H1 (cell line): ENCODE data around the gene HDAC7. TPM values are rescaled to one million over a fixed set of nuclear protein-coding genes. Genes with fewer than 3 reads are reported as not detected.
A peak's percentile ranks its signal among the peaks of the same experiment; 100 is the strongest.

Experiments used
- CTCF ChIA-PET: fragments of 300-600 bp; sonication (Branson Sonifier 250); formaldehyde crosslinking; loops from one replicate; lab custom pipeline; 2021; ENCODE audit not compliant: partially characterized antibody; lab: Charles Lee
- POLR2A ChIA-PET: fragments of 300-600 bp; sonication (Branson Sonifier 250); formaldehyde crosslinking; loops from one replicate; lab custom pipeline; 2021; ENCODE audit warnings: inconsistent platforms; ENCODE audit not compliant: partially characterized antibody; lab: Charles Lee
- DNase-seq, 2 experiments: peaks; one replicate each; pipeline versions ENCODE4 v3.0.0 to v3.0.0-alpha.2; 2010 to 2022; ENCODE audit warnings: low spot score in 2 of 2, low read depth in 1 of 2, mixed read lengths in 1 of 2
- FAIRE-seq: peaks from 2 replicates; lab custom pipeline; 2011; peaks lifted over from hg19 to GRCh38; lab: Jason Lieb, UNC
- H2AFZ ChIP-seq: 2 replicates; pipeline ENCODE4 v1.8.1; 2012; ENCODE audit warnings: low read length, inconsistent platforms
- H2AK5ac ChIP-seq: 2 replicates; pipeline ENCODE4 v1.6.1; 2013; ENCODE audit warnings: low read depth, low read length
- H2BK120ac ChIP-seq: replicated peaks from 2 replicates; pipeline ENCODE3; 2013; ENCODE audit warnings: low read depth, low read length, inconsistent platforms
- H2BK12ac ChIP-seq: 2 replicates; pipeline ENCODE4 v1.6.1; 2013; ENCODE audit warnings: low read depth, low read length
- H2BK15ac ChIP-seq: 2 replicates; pipeline ENCODE4 v1.6.1; 2013; ENCODE audit warnings: low read length
- H2BK20ac ChIP-seq: 2 replicates; pipeline ENCODE4 v1.6.1; 2013; ENCODE audit warnings: low read length
- H2BK5ac ChIP-seq: 2 replicates; pipeline ENCODE4 v1.6.1; 2013; ENCODE audit warnings: low read depth, low read length
- H3K14ac ChIP-seq: 2 replicates; pipeline ENCODE4 v1.6.1; 2013; ENCODE audit warnings: inconsistent platforms; ENCODE audit not compliant: insufficient read length
- H3K18ac ChIP-seq: 2 replicates; pipeline ENCODE4 v1.6.1; 2013; ENCODE audit warnings: low read length; ENCODE audit errors: extremely low read depth
- H3K23ac ChIP-seq: 2 replicates; pipeline ENCODE4 v1.6.1; 2013; ENCODE audit warnings: inconsistent platforms; ENCODE audit not compliant: insufficient read length
- H3K23me2 ChIP-seq: 2 replicates; pipeline ENCODE4 v1.6.1; 2013; ENCODE audit warnings: low read depth, low read length
- H3K27ac ChIP-seq: 2 replicates; pipeline ENCODE4 v1.6.1; 2011; ENCODE audit warnings: low read depth, low read length, inconsistent platforms
- H3K27me3 ChIP-seq, 4 experiments: replicated peaks in 1 of 4; 1 replicate in 1 of 4; 2 replicates in 3 of 4; pipeline versions ENCODE4 v1.6.1 to v1.8.1; 2011 to 2013; ENCODE audit warnings: low read length in 3 of 4, mild to moderate bottlenecking in 3 of 4, inconsistent platforms in 2 of 4, mixed read lengths in 2 of 4, moderate library complexity in 1 of 4; ENCODE audit not compliant: control insufficient read depth in 3 of 4, insufficient read depth in 3 of 4; ENCODE audit errors: extremely low read depth in 1 of 4
- H3K36me3 ChIP-seq, 4 experiments: 2 replicates each; pipeline versions ENCODE4 v1.6.1 to v1.8.1; 2011 to 2013; ENCODE audit warnings: mild to moderate bottlenecking in 4 of 4, low read length in 3 of 4, moderate library complexity in 2 of 4, control low read depth in 1 of 4, inconsistent platforms in 1 of 4; ENCODE audit not compliant: insufficient read depth in 4 of 4, control insufficient read depth in 2 of 4
- H3K4ac ChIP-seq: replicated peaks from 2 replicates; pipeline ENCODE3; 2013; ENCODE audit warnings: low read length, low read depth, mixed read lengths, inconsistent platforms; ENCODE audit not compliant: insufficient read length
- H3K4me1 ChIP-seq, 4 experiments: replicated peaks in 1 of 4; 1 replicate in 1 of 4; 2 replicates in 3 of 4; pipeline versions ENCODE4 v1.6.1 to v1.8.1; 2011 to 2013; ENCODE audit warnings: low read length in 3 of 4, inconsistent platforms in 2 of 4, mixed read lengths in 1 of 4; ENCODE audit not compliant: insufficient read depth in 4 of 4, control insufficient read depth in 3 of 4
- H3K4me2 ChIP-seq, 2 experiments: 2 replicates each; pipeline versions ENCODE4 v1.6.1 to v1.8.1; 2011 to 2013; ENCODE audit warnings: low read depth in 2 of 2, low read length in 2 of 2, control low read depth in 1 of 2, inconsistent platforms in 1 of 2, mild to moderate bottlenecking in 1 of 2; ENCODE audit not compliant: insufficient read depth in 1 of 2
- H3K4me3 ChIP-seq, 4 experiments: fragments of 200-600, 300-600 bp in 1 of 4; sonication (generic), shearing (Covaris generic), sonication (Bioruptor Twin) in 1 of 4; 2 replicates each; pipeline versions ENCODE4 v1.5.1 to v1.8.1; 2011 to 2016; ENCODE audit warnings: low read length in 4 of 4, low read depth in 3 of 4, control low read depth in 2 of 4, inconsistent platforms in 2 of 4, mild to moderate bottlenecking in 2 of 4, mixed read lengths in 1 of 4, moderate library complexity in 1 of 4; ENCODE audit not compliant: insufficient read depth in 2 of 4; ENCODE audit errors: extremely low read depth in 1 of 4
- H3K56ac ChIP-seq: replicated peaks from 2 replicates; pipeline ENCODE3; 2013; ENCODE audit warnings: low read depth, mild to moderate bottlenecking, mixed read lengths, low read length, inconsistent platforms; ENCODE audit not compliant: insufficient read length
- H3K79me1 ChIP-seq: 2 replicates; pipeline ENCODE4 v1.6.1; 2013; ENCODE audit warnings: low read depth, low read length, control low read depth
- H3K79me2 ChIP-seq, 2 experiments: 2 replicates each; pipeline versions ENCODE4 v1.6.1 to v1.8.1; 2012 to 2013; ENCODE audit warnings: low read length in 2 of 2, mild to moderate bottlenecking in 2 of 2, inconsistent platforms in 1 of 2; ENCODE audit not compliant: insufficient read depth in 2 of 2, control insufficient read depth in 1 of 2
- H3K9ac ChIP-seq, 4 experiments: replicated peaks in 1 of 4; 1 replicate in 1 of 4; 2 replicates in 3 of 4; pipeline versions ENCODE4 v1.6.1 to v1.8.1; 2011 to 2013; ENCODE audit warnings: low read depth in 3 of 4, low read length in 3 of 4, control low read depth in 2 of 4, mild to moderate bottlenecking in 2 of 4, moderate library complexity in 2 of 4, inconsistent platforms in 1 of 4; ENCODE audit errors: extremely low read depth in 1 of 4
- H3K9me3 ChIP-seq, 2 experiments: 2 replicates each; pipeline versions ENCODE4 v1.6.1 to v1.8.1; 2012 to 2013; ENCODE audit warnings: mild to moderate bottlenecking in 2 of 2, moderate library complexity in 2 of 2, control low read depth in 1 of 2, inconsistent platforms in 1 of 2, low read depth in 1 of 2, low read length in 1 of 2, mixed read lengths in 1 of 2; ENCODE audit not compliant: insufficient read depth in 2 of 2
- H4K20me1 ChIP-seq, 2 experiments: replicated peaks in 1 of 2; 2 replicates each; pipeline versions ENCODE3 to v1.8.1; 2011 to 2013; ENCODE audit warnings: inconsistent platforms in 2 of 2, low read length in 2 of 2, mild to moderate bottlenecking in 1 of 2; ENCODE audit not compliant: insufficient read depth in 2 of 2, control insufficient read depth in 1 of 2
- H4K5ac ChIP-seq: 2 replicates; pipeline ENCODE4 v1.6.1; 2013; ENCODE audit warnings: low read length, low read depth, mixed read lengths, inconsistent platforms; ENCODE audit not compliant: insufficient read length
- H4K8ac ChIP-seq: 2 replicates; pipeline ENCODE4 v1.8.0; 2013; ENCODE audit warnings: mild to moderate bottlenecking, moderate library complexity, low read length, inconsistent platforms; ENCODE audit not compliant: insufficient read depth; ENCODE audit errors: extremely low read depth
- H4K91ac ChIP-seq: replicated peaks from 2 replicates; pipeline ENCODE3; 2013; ENCODE audit warnings: low read length, mixed read lengths, inconsistent platforms; ENCODE audit not compliant: insufficient read length
- BRCA1 ChIP-seq: IDR thresholded peaks from 2 replicates; pipeline ENCODE4 v1.6.1; 2012; ENCODE audit warnings: low read depth, low read length, improper control_type of control experiment
- RBBP5 ChIP-seq: IDR thresholded peaks from 2 replicates; pipeline ENCODE4 v1.7.1; 2012; ENCODE audit warnings: low read depth, mild to moderate bottlenecking, inconsistent platforms, low read length, moderate library complexity, borderline replicate concordance
- WGBS, 2 experiments: shearing (Covaris generic) in 1 of 2; methylation state at CpG; one replicate each; pipeline versions ENCODE4 v1.1.6 to v1.1.7; 2013 to 2015; ENCODE audit warnings: low lambda C conversion rate in 2 of 2, mixed read lengths in 2 of 2, inconsistent platforms in 1 of 2, low coverage in 1 of 2, missing lambda C conversion rate in 1 of 2; ENCODE audit not compliant: insufficient replicate concordance in 2 of 2, insufficient coverage in 1 of 2, insufficient read length in 1 of 2; ENCODE audit errors: extremely low coverage in 1 of 2, missing lambda C conversion rate in 1 of 2; 5-methylcytosine and 5-hydroxymethylcytosine counted together
- polyA plus RNA-seq, 7 experiments: library from polyadenylated mRNA; depleted of rRNA in 3 of 7; stranded (reverse) in 5 of 7; unstranded in 2 of 7; fragments of >200 nt in 5 of 7; fragments of 200-250 nt in 2 of 7; gene quantifications; 1 replicate in 5 of 7; 2 replicates in 1 of 7; 4 replicates in 1 of 7; pipeline versions ENCODE4 v1.2.1 to v1.2.3, GENCODE V29; 2011 to 2013; ENCODE audit warnings: missing spikeins in 2 of 7, mixed read lengths in 2 of 7
- total RNA-seq: library from RNA; stranded (reverse); fragmentation: NEBNext Ultra II Directional; extraction: Animal tissue kit (Norgen Biotek cat#: 25700); gene quantifications from 2 replicates; pipeline ENCODE4 v1.2.1, GENCODE V29; 2021

The HDAC7 gene
- total and polyA plus RNA-seq, 2 of the 8 experiments (the other 6 are each of a cell fraction or from before 2014, with no cell fraction given): 25.5 to 84.9 TPM

- Histone ChIP-seq H2BK5ac (peak overlapping the region; percentile 90), H4K8ac (peak overlapping the region; percentile 72), H3K36me3 (no peaks in the 10 kb centered on the region), H3K14ac (no peak overlapping the region), H3K79me2 (peaks cover 4 to 84% of the 10 kb centered on the region in 2 experiments; a peak in 3 of 4 replicates), H2BK15ac (peak overlapping the region; percentile 62; the same call in 1 of the 2 replicates), H4K5ac (peak overlapping the region; percentile 67), H3K4me2 (peak overlapping the region; percentile 71 to 76), H3K23ac (no peak overlapping the region), H2BK20ac (0 out of 2 replicates have a peak overlapping the region, but pooled peaks have one; percentile 26), H2BK12ac (peak overlapping the region; percentile 82), H3K18ac (peak overlapping the region; percentile 19), H2AK5ac (peak overlapping the region; percentile 69; the same call in 1 of the 2 replicates), H3K9ac (peak overlapping the region in 1 of 4 experiments; percentile 34; a peak in 2 of 7 replicates), H3K27me3 (no peaks in the 10 kb centered on the region), H3K4ac (no peak overlapping the region), H3K27ac (peak overlapping the region; percentile 79), H2AFZ (no peak overlapping the region), H3K79me1 (peaks cover 12% of the 10 kb centered on the region), H3K9me3 (no peaks in the 10 kb centered on the region), H3K4me1 (peaks cover 28 to 72% (median 58%) of the 10 kb centered on the region in 4 experiments), H3K23me2 (peaks cover 5% of the 10 kb centered on the region), H3K56ac (no peak overlapping the region), H2BK120ac (peak overlapping the region; percentile 0), H4K20me1 (peaks cover 5 to 24% of the 10 kb centered on the region in 2 experiments), H3K4me3 (peak overlapping the region in 3 of 4 experiments; percentile 38 to 55 (median 42); a peak in 6 of 8 replicates), H4K91ac (peak overlapping the region; percentile 86)
- POLR2A ChIA-PET: interaction anchor here (0.6 to 29.3 kb wide), 9 partner anchors 9 to 416 kb away, joined by 3 to 480 read pairs (median 11); partner anchors contain the start of gene PFKM
- no peak for FAIRE-seq
- no peak for DNase-seq
- TF ChIP-seq RBBP5: peak; percentile 50; the same call in 1 of the 2 replicates
- no peak for TF ChIP-seq BRCA1
- CTCF ChIA-PET: interaction anchor here (0.8 to 58.8 kb wide), 15 partner anchors 9 to 215 kb away, joined by 3 to 2001 read pairs (median 5); no protein-coding TSS in a partner anchor
- WGBS, 2 experiments: 40% methylated on average over 9 of the region's 9 CpGs; no CpG with 5 or more reads in 1 of the 2 experiments
Measured at GRCh38 chr12:47813511-47814196, 6.0 kb downstream of the HDAC7 start.
